ENCODE data around the gene ZBTB20.

- TF ChIP-seq CTCF (IDR thresholded peaks at IDR 0.05; ENCODE audit: borderline replicate concordance, extremely low read depth, low read length, poor library complexity, severe bottlenecking) (no peak), EZH2 (IDR thresholded peaks at IDR 0.05; ENCODE audit: borderline replicate concordance, low read depth, low read length, severe bottlenecking) (no peak)
Measured at GRCh38 chr3:114563720-114564119, 583.4 kb downstream of the ZBTB20 start.

All from DND-41 (cell line).